Spinal cord (tissue), 10 donors: ENCODE measurements around the gene FES. TPM values are rescaled to one million over a fixed set of nuclear protein-coding genes. Genes with fewer than 3 reads are reported as not detected.
"Not testable (repeated sequence)": the region's sequence is repeated elsewhere in the genome, so short reads cannot be mapped to it uniquely, and the experiment has no call there.

Experiments
- DNase-seq, 6 donors: peaks; one replicate each; pipeline versions ENCODE4 v3.0.0 to v3.0.0-alpha.2; 2013 to 2015; ENCODE audit warnings: low spot score in 6 of 6, low read depth in 4 of 6
- H3K27ac ChIP-seq: one replicate; pipeline ENCODE4 v1.5.1; 2013; ENCODE audit warnings: low read depth, low read length, control low read depth
- H3K27me3 ChIP-seq: one replicate; pipeline ENCODE4 v1.6.1; 2013; ENCODE audit warnings: low read length; ENCODE audit not compliant: control insufficient read depth, insufficient read depth
- H3K36me3 ChIP-seq: one replicate; pipeline ENCODE4 v1.6.1; 2013; ENCODE audit warnings: low read length; ENCODE audit not compliant: control insufficient read depth, insufficient read depth
- H3K4me1 ChIP-seq: one replicate; pipeline ENCODE4 v1.6.1; 2013; ENCODE audit warnings: low read length; ENCODE audit not compliant: control insufficient read depth, insufficient read depth
- H3K4me3 ChIP-seq: one replicate; pipeline ENCODE4 v1.5.1; 2013; ENCODE audit warnings: low read depth, low read length, control low read depth
- H3K9me3 ChIP-seq: one replicate; pipeline ENCODE4 v1.6.1; 2013; ENCODE audit warnings: low read length; ENCODE audit not compliant: control insufficient read depth, insufficient read depth
- WGBS: methylation state at CpG from one replicate; pipeline ENCODE4 v1.1.5; 2013; ENCODE audit warnings: missing lambda C conversion rate; ENCODE audit not compliant: insufficient coverage; 5-methylcytosine and 5-hydroxymethylcytosine counted together
- polyA plus RNA-seq, 2 donors: library from polyadenylated mRNA; unstranded; fragments of 120-200 nt; gene quantifications; one replicate each; pipeline ENCODE4 v1.2.1, GENCODE V29; 2013; ENCODE audit not compliant: insufficient read length in 2 of 2
- total RNA-seq, 2 donors: library from RNA; depleted of rRNA in 1 of 2; stranded (reverse); fragments of 120-200 nt in 1 of 2; fragments of >200 nt in 1 of 2; gene quantifications; one replicate each; pipeline versions ENCODE4 v1.2.3 to v1.2.4, GENCODE V29; 2013 to 2014
- donor health status: healthy.

Gene FES
- total and polyA plus RNA-seq, 4 donors: 8.7 to 19.5 (median 12.7) TPM

- Histone ChIP-seq H3K4me1 (peaks cover 10% of the 10 kb centered on the region), H3K27ac (no peak overlapping the region), H3K36me3 (no peaks in the 10 kb centered on the region), H3K4me3 (no peak overlapping the region), H3K27me3 (no peaks in the 10 kb centered on the region), H3K9me3 (no peaks in the 10 kb centered on the region)
- DNase-seq: no peak
- 87% methylated on average over 4 of the region's 5 CpGs for WGBS
Observed at GRCh38 chr15:90844696-90845095, 39.6 kb upstream of the FES start.

GRCh38 chr15:90845201-90845949 lies 38.9 kb upstream of the FES start:
- no peak overlapping the region for H3K4me3 ChIP-seq
- WGBS: 66% methylated on average over 6 of the region's 9 CpGs
- H3K27ac ChIP-seq: no peak overlapping the region
- H3K4me1 ChIP-seq: peaks cover 5% of the 10 kb centered on the region
- H3K36me3 ChIP-seq: no peaks in the 10 kb centered on the region
- H3K27me3 ChIP-seq: no peaks in the 10 kb centered on the region
- no peak for DNase-seq
- no peaks in the 10 kb centered on the region for H3K9me3 ChIP-seq

- 86% methylated on average over 1 of the region's 1 CpG for WGBS
- not testable (repeated sequence) for DNase-seq, H3K27ac ChIP-seq, H3K36me3 ChIP-seq, H3K4me3 ChIP-seq, H3K27me3 ChIP-seq, H3K4me1 ChIP-seq, H3K9me3 ChIP-seq
Observed at GRCh38 chr15:90849424-90849823, 34.9 kb upstream of the FES start.

DNA sequence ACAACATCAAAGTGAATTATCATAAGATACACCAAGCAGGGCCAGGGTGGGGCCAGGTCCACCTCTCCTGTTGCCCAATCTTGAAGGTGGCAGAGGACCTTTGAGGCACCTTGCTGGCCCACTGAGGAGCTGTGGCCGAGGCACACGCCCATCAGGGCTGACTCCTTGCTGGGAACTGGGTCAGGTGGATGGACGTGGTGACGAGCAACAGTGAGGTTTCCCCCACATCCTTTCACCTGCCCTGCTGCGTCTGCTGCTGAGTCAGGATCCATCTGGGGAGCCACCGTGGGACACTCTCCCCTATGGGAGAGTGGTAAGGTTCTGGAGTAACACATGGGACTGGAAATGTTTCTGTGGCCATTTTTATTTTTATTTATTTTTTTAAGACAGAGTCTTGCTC lies 33.2 kb upstream of the FES start:
- H3K4me3 ChIP-seq: no peak overlapping the region
- WGBS: 87% methylated on average over 3 of the region's 6 CpGs
- DNase-seq: no peak
- H3K36me3 ChIP-seq: no peaks in the 10 kb centered on the region
- no peaks in the 10 kb centered on the region for H3K9me3 ChIP-seq
- H3K27ac ChIP-seq: no peak overlapping the region
- H3K27me3 ChIP-seq: no peaks in the 10 kb centered on the region
- no peaks in the 10 kb centered on the region for H3K4me1 ChIP-seq

DNA sequence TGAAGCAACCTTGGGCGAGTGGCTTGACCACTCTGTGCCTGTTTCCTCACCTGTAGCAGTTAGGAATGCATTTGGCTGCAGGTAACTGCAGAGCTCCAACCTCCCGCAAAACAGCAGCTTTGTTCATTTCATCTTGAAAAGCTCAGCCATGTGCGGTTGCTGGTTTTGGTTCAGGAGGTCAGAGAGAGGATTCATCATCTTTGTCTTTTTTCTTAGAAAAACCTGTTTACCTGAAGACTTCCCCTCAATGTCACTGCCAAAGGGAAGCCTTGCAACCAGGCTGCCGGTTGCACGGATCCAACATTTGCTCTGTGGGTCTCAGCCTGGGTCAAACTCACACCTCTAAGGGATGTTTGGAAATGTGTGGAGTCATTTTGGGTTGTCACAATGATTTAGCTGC lies 32.4 kb upstream of the FES start:
- H3K9me3 ChIP-seq: no peaks in the 10 kb centered on the region
- no peak for DNase-seq
- WGBS: 91% methylated on average over 3 of the region's 5 CpGs
- no peak overlapping the region for H3K4me3 ChIP-seq
- H3K4me1 ChIP-seq: no peaks in the 10 kb centered on the region
- H3K27me3 ChIP-seq: no peaks in the 10 kb centered on the region
- H3K27ac ChIP-seq: no peak overlapping the region
- H3K36me3 ChIP-seq: no peaks in the 10 kb centered on the region

DNA sequence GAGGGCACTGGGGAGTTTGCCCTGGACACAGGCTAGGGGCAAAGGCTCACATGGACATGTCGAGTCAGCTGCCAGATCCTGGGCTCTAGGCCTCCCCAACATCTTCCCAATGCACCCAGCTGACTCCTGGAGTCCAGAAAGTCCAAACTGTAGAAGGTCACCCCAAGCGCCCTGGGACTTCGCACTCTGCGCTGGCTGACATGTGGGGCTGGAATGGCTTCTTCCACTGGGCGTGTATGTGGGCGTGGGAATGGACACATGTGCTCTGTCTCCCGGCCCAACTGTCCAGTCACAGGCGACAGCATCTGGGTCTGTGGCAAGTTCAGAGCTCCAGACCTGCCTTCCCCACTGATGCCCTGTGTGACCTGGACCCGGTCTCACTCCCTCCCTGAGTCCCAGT lies 29.2 kb upstream of the FES start:
- no peaks in the 10 kb centered on the region for H3K27me3 ChIP-seq
- H3K4me1 ChIP-seq: no peaks in the 10 kb centered on the region
- DNase-seq: no peak
- WGBS: 86% methylated on average over 9 of the region's 9 CpGs
- H3K9me3 ChIP-seq: no peaks in the 10 kb centered on the region
- no peak overlapping the region for H3K4me3 ChIP-seq
- no peak overlapping the region for H3K27ac ChIP-seq
- H3K36me3 ChIP-seq: no peaks in the 10 kb centered on the region

DNA sequence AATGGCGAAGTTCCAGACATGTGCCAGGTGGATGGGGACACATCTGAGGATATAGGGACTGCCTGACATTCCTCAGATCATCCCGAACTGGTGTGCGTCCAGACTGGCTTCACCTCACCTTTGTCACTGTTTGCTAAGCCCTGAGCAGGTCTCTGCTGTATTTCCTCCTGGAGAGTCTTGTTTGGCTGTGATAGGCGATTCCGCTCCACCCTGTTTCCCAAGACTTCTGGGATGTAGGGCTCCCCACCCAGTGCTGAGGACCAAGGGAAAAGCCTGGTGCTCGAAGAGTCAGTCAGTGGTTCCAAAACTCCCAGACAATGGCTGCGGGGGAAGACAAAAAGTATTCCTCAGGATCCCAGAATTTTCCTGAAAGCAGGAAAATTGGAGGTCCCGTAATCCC lies 27.0 kb upstream of the FES start:
- Histone ChIP-seq H3K27me3 (no peaks in the 10 kb centered on the region), H3K4me1 (no peaks in the 10 kb centered on the region)
- 96% methylated on average over 7 of the region's 8 CpGs for WGBS

DNA sequence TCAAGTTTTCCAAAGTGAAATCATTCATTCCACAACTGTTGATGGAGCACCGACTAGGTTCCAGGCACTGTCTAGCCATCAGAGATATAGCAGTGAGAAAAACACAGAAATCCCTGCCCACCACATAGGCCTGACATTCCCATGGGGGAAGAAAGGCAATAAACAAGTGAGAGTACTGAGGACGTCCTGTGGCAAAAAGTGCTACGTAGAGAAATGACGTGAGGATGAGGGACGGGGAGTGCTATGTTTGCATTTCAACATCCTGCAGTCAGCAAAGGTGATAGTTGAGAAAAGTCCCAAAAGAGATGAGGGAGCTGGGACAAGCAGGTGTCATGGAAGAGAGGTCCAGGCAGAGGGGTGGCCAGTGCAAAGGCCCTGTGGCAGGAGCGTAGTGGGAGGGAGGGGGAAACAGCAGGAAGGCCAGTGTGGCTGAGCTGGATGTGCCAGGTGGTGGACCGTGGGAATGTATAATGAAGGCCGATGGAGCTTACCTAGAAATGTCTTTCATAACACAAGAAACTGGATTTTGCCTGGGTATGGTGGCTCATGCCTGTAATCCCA lies 26.3 kb upstream of the FES start:
- Histone ChIP-seq H3K27me3 (no peaks in the 10 kb centered on the region), H3K9me3 (no peaks in the 10 kb centered on the region), H3K4me3 (no peak overlapping the region), H3K36me3 (no peaks in the 10 kb centered on the region), H3K4me1 (no peaks in the 10 kb centered on the region), H3K27ac (no peak overlapping the region)
- 87% methylated on average over 6 of the region's 8 CpGs for WGBS
- DNase-seq: no peak

More for the DNA sequence above, 27.0 kb upstream of the FES start:
- DNase-seq: no peak
- Histone ChIP-seq H3K36me3 (no peaks in the 10 kb centered on the region), H3K4me3 (no peak overlapping the region), H3K9me3 (no peaks in the 10 kb centered on the region), H3K27ac (no peak overlapping the region)

DNA sequence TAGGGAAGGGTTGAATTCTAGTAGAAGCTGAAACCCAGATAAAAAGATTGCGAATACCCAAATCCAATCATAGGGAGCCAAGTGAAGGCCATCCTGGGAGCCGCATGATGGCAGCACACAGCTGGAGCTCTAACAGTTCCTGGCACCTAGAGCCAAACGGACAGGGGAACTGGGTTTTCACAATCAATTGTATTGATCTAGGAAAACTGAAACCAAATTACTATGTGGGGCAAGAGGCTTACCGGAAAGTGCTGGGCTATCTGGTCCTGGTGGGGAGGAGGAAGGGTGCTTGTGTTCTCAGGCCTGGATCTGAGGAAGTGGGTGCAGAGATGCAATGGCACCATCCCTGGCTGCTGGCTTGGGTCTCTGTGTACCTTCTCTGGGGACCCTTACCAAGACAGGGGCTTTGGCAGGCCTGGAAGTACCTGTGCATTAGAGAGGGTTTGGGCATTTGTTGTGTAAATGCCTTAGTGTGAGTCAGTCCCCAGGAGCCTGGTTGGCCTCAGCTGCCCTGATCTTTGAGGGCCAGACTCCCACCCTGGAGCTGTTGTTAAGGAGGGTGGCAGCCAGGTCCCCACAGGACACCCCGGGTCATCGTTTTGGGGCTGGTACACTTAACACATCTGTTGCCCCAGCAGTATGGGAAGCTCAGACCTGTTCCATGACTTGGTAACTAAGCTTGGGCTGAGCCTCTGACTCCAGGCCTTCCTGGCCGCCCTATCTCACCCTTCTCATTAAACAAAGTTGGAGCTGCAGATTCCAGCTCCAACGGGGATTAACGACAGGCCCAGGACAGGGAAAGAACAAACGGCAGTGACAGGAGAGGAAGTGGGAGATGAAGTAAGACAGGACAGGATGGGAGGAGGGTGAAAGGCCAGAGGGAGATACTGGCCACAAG lies 24.8 kb upstream of the FES start:
- Histone ChIP-seq H3K27me3 (no peaks in the 10 kb centered on the region), H3K4me3 (no peak overlapping the region), H3K9me3 (no peaks in the 10 kb centered on the region), H3K27ac (no peak overlapping the region), H3K4me1 (no peaks in the 10 kb centered on the region), H3K36me3 (no peaks in the 10 kb centered on the region)
- WGBS: 56% methylated on average over 4 of the region's 10 CpGs
- no peak for DNase-seq
